Measurements from ENCODE around the gene DCAF15.

DNA sequence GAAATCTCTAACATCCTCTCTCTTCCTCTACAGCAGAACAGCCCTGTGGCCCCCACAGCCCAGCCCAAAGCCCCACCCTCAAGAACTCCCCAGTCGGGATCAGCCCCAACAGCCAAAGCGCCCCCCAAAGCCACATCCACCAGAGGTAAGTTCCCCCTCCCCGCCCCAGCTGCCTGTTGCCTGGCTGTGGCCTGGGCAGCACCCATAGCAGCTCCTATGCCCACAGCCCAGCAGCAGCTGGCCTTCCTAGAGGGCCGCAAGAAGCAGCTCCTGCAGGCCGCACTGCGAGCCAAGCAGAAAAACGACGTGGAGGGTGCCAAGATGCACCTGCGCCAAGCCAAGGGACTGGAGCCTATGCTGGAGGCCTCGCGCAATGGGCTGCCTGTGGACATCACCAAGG is 31.8 kb upstream of the DCAF15 start:
- TF ChIP-seq ZNF274 (IDR thresholded peaks at IDR 0.05; ENCODE audit: low read depth, low read length) (no peak), YY1 (IDR thresholded peaks at IDR 0.05; ENCODE audit: insufficient read depth, insufficient read length) (no peak), SUZ12 (IDR thresholded peaks at IDR 0.05; ENCODE audit: extremely low read depth, insufficient read depth, insufficient read length) (no peak)

Measured in NT2/D1 (cell line).